ENCODE measurements around the gene ATP5PD.

DNA sequence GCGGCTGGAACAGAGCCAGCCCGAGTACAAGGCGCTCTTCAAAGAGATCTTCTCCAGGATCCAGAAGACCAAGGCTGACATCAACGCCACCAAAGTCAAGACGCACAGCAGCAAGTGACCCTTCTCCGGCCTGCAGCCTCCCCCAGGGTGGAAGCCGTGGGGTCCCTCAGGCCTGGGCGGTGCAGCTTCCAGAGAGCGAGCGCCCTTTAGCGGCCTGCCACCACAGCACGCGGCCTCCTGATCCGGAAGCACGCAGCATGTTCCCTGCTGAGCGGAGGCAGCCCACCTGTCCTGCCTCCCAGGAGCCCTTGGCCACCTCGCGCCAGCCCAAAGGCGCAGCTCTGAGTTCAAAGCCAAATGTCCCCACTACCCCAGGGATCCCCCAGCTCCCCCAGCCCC lies 42.8 kb downstream of the ATP5PD start:
- TF ChIP-seq, protein P1, sequence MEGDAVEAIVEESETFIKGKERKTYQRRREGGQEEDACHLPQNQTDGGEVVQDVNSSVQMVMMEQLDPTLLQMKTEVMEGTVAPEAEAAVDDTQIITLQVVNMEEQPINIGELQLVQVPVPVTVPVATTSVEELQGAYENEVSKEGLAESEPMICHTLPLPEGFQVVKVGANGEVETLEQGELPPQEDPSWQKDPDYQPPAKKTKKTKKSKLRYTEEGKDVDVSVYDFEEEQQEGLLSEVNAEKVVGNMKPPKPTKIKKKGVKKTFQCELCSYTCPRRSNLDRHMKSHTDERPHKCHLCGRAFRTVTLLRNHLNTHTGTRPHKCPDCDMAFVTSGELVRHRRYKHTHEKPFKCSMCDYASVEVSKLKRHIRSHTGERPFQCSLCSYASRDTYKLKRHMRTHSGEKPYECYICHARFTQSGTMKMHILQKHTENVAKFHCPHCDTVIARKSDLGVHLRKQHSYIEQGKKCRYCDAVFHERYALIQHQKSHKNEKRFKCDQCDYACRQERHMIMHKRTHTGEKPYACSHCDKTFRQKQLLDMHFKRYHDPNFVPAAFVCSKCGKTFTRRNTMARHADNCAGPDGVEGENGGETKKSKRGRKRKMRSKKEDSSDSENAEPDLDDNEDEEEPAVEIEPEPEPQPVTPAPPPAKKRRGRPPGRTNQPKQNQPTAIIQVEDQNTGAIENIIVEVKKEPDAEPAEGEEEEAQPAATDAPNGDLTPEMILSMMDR (IDR thresholded peaks at IDR 0.05; ENCODE audit: low read length) = no peak
- no peak for TF ChIP-seq EZH2 (IDR thresholded peaks at IDR 0.05; ENCODE audit: borderline replicate concordance, low read length)

All from OCI-LY1 (cell line).